SHP77 (cell line): ENCODE results near the gene RBM18.

Experiments
- DNase-seq, 2 experiments: peaks; one replicate each; lab custom pipeline; 2025; lab: John Stamatoyannopoulos, UW

Gene RBM18

DNA sequence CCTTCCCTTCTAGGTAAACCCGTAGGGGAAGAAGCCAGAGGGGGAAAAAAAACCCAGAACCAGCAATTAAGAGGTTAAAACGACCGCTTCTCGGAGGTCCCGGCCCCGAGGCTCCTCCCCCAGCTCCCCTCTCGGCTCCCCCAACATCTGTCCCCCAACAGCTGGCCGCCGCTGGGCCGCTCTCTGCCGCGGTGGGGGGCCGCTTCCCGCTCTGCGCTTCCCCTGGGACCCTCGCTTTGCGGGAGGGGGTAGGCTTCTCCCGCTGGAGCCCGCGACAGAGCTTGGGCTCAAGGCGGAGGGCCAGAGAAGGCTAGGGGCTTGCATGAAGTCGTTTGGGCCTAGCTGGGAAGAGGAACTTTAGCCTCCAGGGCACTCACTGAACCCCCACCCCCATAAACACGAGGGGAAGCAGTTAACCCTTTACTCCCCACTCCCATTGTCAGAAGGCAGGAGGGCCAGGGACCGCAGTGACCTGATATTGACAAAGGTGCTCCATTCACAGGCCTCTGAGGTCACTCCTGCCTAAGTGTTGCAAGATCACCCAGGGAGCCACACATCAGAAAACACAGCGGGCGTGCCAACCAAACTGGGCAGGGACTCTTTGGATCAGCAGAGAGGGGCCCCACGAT lies 43.3 kb downstream of the RBM18 start:
- DNase-seq, result no peak

DNA sequence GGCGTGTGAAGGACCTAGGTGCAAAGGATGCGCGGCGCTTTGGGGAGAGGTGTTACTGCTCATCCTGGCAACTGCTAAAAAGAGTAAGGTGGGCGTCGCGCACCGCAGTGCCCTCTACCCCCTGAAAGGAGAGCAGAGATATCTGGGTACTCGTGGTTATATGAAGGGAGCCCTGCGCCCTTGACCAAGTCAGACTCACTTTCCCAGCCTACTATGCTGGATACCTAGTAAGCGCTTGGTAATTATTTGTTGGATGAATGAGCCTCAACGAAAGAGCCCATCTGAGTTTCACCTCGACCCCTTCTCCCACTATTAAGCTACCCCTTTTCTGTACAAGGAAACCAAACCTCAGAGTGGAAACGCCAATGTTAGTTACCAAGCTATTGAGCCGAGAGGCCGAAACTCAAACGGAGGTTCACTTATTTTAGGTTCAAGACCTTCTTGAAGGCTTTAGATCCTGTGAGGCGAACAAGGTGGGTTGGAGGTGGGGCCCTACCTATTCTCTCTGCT lies 43.9 kb downstream of the RBM18 start:
- no peak for DNase-seq

DNA sequence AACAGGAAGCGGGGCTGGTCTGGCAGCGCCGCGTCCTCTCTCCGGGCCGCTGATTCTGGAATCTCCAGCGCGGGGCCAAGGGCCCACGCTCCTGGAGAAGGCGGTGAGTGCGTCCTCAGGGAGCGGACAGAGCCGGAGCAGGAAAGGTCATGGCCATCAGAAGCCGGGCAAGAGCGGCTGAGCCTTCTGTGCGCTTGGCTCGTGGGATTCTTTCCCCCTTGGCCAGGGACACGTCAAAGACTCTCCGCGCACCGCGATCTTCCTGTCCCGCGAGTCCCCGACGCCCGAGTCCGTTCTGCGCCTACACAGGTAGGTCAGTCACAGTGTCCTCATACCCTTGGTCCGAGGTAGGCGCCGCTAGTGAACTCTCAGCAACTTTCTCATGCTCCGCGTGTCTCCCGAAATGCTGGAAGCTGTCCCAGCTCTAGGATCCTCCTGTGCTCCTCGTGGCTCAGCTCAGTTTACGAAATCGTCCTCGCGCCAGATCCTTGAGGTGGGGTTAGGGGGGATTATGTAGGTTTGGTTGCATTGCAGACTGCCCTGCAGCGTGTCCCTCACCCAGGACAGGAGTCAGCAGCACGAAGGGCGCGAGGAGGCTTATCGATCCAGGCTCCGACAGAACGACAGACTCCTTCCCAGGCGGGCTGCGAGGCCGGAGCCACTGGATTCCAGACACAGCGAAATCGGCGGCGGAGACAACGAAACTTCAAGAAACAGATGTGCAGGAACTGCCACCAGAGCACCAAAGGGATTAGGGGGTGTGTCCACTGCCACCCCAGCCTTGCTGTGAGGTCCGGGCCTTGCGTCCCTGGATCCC lies 44.6 kb downstream of the RBM18 start:
- no peak for DNase-seq

DNA sequence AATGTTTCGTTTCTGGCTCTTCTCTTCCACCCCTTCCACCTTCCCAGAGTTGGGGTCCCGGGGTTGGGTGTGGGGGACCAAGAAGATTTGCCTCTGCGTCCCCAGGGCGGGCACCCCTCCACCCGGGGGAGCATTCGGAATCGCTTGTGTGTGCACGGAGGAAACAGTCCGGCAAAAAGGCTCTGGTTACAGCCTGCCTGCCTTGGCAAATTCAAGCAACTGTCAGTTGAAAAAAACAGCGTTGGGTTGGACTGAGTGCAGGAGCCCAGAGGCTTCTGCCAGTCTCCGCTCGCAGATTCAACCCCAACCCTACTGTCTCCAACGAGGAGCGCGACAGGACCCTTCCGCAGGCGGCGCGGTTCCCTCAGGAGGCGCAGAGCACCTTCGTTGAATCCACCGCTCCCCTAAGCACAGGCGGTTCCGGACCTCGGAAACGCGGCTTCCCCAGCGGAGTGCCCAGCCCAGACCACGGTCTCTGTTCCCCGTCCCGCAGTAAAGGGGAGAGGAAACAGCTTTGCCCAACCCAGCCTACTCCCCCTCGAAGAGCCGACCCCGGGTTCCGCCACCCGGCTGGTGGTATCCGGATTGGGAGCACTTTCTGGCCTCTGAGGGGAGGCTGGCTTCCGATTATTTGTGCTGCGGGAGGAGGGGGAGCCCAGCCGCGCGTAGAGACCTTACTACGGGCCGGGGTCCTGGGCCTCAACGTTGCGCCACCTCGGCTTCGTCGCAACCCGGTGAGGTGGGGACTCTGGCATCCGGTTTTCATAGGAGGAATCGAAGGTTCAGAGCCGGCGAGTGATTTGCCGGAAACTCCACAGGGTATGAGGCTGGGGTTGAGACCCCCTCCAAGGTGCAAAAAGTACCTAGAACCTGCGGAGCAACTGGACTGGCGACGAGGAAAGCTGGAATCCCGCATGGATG lies 45.4 kb downstream of the RBM18 start:
- no peak for DNase-seq

DNA sequence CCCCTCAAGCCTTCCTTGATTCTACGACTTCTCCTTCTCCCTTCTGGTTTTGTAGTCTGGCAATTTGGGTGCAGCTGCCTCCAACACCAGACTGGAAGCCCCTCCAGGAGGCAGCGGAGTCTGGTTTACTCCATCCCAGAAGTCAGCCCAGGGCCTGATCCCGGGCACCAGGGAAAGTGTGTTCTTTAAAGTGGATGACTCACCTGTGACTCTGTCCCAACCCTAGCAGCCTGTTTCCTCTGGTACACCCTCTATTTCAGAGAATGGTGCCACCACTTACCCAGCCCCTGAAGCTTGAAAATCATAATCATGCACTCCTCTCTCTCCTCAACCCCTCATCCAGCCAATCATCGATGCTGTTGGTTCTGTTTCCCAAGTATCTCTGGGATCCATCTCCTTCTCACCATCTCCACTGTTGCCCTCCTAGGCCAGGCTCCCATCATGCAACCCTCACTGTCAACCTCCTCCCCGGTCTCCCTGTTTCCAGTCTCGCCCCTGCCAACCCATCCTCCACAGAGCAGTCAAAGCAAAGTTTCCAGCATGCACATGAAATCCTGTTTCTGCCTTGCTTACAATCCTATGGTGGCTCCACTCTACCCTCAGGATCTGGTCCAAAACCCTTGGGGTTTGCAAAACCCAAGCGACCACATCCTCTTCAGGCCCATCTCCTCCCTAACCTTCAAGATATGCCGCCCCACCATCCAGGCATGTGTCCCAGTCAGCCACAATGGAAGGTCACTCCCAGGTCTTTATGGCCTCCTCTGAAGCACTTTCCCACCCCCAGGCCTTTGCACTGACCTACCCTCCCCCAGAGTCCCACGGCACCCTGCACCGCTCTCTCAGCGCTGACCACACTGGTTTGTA lies 46.3 kb downstream of the RBM18 start:
- no peak for DNase-seq

DNA sequence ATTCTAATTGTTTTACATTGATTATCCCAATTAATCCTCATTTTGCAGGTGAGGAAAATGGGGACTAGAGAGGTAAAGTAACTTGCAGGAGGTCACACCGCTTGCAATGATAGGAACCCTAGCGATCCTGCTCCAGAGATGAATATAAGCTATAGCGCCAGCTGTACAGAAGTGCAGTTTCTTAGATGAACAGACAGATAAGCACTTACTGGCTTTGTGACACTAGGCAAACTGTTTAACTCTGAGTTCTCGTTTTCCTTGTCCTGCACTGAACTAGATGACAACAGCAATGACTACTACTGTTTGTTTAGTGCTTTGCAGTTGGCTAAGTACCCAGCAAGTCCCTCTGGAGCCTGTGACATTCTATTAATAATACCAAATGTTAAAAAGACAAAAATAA lies 47.0 kb downstream of the RBM18 start:
- no peak for DNase-seq

DNA sequence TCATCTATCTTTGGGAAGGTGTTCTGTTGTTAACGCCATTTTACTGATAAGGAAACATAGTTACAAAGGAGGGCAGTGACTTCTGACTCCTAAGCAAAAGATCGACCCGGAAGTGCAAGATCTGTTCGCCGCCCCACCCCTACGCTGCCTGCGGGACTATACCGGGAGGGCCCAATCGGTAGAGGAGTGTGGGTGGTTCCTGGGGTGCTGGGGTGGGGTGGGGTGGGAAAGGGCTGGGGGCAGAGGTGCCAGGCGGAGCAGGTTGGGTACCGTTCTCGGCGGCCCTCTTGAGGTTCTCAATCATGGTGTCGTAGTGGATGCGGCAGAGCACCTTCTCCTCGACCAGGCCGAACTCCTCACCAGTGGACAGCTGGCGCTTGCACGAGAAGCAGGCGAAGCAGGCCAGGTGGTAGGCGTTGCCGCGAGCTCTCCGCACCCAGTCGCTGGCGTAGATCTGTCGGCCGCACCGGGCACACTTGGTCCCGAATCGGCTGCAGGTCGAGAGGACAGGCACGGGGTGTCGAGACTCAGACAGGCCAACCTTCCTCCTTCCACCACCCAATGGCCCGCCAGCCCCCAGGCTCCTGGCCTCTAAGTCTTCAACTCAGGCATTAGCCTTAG lies 47.7 kb downstream of the RBM18 start:
- no peak for DNase-seq

DNA sequence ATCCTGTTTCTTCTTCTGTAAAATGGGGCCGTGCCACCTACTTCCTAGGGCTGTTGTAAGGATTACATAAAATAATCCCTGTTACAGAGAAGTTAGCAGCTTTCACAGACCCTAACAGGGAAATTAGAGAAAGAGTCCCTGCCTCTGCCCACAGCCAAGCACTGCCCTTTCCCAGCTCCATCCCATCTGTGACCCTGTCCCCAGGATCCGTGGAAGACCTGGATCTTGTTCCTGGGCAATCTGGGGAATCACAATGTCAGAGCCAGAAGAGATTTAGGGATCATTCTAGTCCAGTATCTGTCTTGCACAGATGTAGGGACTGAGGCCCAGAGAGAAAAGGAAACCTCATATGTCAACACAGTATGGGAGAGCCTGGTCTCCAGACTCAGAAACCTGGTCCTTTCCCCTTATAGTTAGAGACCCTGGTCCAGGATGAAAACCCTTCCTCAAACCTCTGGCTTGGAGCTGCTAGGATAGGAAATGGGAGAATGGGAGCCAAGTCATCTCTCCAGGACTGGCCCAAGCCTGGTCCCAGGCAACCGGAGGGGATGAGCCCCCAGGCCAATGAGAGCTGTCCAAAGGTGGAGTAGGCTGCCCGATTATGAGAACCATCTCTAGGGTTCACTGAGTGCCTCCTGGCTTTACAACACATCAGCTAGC lies 48.4 kb downstream of the RBM18 start:
- no peak for DNase-seq

DNA sequence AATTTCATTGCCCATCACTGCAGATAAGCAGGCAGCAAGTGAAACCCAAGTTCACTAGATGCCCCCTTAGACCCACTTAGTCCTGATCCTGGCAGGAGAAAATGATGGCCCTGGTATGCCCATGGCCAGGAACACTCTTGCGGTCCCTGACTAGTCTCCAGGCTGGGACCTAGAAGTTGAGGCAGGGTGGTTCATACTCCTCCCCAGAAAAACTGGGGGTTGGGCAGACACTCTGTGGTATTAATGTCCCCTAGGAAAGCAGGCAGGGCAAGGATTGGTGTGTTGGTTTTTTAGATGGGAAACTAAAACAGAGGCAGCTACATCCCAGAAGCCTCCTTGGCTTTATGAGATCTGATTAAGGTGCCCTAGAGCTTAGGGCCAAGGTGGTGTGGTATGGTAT lies 49.0 kb downstream of the RBM18 start:
- no peak for DNase-seq

DNA sequence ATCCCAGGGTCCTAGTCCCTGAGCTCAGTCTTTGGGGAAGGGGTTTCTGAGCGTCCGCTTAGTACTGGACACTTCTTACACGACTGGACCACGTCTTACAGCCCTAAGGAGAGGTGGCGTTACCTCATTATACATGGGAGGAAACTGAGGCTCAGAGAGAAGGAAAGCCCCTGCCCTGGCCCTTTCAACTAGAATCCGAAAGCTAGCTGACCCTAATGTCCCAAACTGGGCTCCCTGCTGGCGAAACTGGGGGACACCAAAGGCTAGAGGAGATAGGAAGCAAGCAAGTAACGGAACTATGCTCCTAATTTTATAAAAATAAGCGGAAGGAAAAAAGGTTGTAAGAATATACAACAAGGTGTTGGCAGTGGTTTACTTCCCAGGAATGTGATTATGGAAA lies 50.1 kb downstream of the RBM18 start:
- DNase-seq, result no peak

DNA sequence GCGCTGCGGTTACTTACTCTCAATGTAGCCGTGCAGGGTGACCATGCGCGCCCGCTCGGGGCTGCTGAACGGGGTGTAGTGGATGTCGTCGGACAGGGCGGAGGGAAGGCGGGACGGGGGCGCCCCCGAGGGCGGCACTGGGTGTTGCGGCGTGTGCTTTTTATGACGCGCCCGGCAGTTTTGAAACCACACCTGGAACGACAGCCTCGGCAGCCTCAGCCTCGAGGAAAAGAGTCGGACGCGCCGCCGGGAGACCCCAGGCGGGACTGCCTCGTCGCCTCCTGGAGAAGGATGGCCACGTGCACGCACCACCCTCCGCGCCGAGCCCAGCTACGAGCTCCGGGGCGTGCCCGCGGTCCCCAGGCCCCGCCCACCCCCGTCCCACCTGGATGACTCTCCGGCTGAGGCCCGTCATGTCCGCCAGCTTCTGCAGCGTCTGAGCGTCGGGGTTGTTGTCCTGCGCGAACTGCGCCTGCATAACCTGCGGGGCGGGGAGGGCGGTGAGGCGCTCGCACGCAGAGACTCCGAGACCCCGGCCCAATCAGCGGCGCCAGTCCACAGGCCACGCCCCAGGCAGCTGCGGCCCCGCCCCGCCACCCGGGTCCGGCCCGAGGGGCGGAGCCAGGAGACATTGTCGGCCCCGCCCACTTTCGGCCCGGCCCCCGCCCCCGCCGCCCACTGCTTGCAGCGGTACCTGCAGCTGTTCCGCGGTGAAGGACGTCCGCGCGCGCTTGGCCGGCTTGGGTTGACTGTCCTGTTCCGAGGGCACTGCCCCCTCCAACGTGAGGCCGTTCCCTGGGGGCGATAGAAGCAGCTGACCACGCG lies 50.8 kb downstream of the RBM18 start:
- peak; percentile 85 to 92 for DNase-seq

DNA sequence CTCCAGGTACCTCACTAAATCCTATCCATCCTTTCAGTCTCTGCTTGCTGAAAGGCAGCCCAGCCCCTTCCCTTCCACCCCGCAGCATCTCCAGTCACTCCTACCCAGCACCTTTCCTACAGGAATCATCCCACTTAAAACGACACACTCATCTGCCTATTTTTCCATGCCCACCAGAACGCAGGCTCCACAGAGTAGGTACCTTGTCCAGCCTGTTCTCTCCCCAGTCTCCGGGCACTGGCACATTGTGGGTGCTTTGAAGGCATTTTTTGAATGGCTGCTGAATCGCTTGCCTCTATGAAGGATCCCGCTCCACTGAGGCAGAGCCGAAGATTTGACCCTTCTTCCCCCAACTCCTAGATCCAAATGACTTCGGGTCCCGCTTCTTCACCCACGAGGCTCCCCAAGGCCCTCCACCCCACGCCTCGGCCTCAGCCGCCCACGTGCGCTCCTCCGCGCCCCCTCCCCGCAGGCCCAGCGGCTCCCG lies 51.5 kb downstream of the RBM18 start:
- no peak for DNase-seq

DNA sequence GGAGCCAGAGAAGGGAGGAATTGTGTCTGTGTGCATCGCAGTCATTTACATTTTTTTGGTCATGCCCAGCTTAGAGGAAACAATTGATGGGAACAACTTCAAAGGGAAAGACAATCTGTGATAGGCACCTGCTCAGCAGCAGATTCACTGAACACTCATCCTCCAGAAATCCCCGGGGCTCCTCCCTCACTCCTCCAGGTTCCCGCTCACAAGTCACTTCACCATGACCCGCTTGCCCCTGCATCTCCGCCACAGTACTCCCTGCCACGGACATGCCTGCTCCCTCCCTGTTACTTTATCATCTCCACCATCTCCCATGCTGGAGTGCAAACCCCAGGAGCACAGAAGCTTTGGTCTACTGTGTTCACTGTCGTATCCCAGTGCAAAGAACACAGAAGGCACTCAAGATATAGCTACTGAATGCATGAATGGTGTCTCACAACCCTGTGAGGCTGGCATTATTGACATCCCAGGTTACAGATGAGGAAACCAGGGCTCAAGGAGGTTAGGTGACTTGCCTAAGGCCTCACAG lies 52.1 kb downstream of the RBM18 start:
- DNase-seq, result no peak

DNA sequence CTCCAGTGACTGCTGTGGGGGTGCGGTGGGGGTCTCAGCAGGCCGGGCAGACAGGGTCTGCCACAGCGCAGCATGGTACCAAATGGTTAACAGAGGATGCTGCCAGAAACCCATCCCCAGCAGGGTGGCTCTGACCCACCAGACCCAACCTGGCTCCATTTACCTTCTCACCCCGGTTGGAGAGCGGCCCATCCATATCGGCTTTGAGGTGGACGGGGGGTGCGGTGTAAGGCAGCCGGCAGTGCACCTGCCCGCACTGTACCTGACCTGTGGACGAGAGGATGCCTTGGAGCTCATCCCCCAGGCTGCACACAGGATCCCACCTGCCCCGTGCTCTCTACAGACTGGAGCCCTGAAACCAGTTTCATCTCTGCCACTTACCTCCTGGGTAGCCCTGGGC lies 55.2 kb downstream of the RBM18 start:
- no peak for DNase-seq

DNA sequence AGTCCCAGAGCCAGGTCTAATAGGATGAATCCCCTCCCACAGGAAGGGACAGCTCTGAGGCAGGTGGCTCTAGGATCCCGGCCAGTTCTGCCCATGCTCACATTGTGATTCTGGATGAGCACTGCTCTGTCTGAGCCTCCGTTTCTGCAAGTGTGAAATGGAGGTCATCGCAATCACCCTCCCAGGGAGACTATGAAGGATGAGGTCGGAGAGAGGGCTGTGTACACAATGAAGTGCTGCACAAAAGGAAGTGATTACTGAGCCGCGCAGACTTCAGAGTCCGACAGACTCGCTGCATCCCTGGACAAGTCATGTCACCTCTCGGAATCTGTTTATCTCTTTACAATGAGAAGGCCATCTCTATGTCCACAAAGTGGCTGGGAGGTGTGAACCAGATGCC lies 57.5 kb downstream of the RBM18 start:
- no peak for DNase-seq

DNA sequence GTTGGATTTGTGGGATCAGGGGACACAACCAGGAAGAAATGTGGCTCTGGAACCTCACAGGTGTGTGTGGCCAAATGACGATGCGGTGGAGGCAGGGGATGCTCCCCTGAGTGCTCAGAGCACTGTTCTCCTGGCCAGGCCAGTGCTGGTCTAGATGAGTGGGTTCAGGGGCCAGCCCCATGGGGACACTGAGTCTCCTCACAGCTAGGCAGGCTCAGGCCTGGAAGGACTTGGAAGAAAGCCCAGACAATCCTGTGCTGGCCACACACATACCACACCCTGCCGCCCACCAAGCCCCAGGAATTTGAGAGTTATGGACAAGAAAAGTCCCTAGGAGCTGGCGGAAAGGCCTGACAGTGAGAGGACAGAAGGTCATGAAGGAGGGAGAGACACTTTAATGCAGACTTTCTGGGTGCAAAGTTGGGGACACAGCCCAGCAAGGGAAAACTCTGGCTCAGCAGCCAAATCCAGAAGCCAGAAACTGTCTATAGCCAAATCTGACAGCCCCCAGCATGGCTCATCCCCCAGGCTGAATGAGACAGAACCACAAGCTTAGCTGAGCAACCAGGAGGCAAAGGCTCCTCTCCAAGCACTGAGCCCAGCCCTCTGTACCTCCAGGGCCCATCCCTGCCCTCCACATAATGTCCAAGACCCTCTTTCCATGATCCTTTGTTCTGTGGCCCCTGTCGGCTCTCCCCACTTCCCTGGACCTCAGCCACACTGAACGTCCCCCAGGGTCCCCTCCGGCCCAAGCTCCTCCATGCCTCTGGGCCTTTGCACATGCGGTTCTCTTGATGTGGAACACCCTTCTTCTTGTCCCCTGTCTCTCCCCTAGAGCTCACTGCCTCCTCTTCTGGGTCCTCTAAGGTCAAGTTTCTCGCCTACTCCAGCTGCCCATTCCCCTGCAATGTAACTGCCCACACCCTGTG lies 58.3 kb downstream of the RBM18 start:
- DNase-seq, result no peak

DNA sequence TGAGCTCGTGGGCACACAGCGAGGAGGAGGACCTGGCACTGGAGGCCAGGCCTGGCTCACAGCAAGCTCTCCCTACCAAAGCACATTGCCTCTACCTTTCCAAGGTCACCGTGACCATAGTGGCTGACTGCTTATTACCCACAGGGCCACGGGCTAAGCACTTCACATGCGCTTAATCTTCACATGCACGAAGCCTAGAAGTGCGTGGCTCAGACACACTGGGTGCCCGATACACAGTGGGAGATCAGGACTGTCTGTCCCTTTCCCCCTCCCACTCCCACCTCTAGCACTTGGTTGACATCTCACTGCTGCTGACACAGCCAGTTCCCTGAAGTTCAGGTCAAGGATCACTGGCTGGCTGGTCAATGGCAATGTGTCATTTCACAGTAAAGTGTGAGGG lies 59.5 kb downstream of the RBM18 start:
- no peak for DNase-seq

DNA sequence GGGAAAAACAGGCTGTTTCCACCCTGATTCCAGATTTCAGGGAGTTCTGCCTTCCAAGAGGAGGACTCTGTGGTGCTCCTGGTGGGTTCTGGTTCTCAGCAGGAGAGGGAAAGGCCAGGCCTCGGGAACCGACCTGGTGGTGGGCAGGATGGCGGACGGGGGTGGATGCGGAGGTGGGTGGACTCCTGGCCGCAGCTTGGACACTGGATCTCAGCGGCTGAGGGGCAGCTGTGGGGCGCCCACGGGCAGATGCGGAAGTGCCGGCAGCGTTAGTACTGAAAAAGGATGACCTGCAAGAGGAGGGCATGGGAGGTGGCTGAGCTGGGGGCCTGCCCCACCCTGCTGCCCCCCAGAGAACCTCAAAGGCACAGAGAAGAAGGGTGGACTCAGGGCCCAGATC lies 60.1 kb downstream of the RBM18 start:
- DNase-seq, result no peak
